ENCODE results near the gene SEPTIN12. TPM values are rescaled to one million over a fixed set of nuclear protein-coding genes. Genes with fewer than 3 reads are reported as not detected.

The SEPTIN12 gene
- polyA plus RNA-seq, 1 donor from 2014 or later: 1.8 TPM

- H3K4me3 ChIP-seq (ENCODE audit: low read length): no peak overlapping the region
These were observed 40.1 kb downstream of the SEPTIN12 start for GRCh38 chr16:4747906-4748681.

GRCh38 chr16:4746991-4747574, 41.1 kb downstream of the SEPTIN12 start:
- Histone ChIP-seq H2AFZ (ENCODE audit: low read depth, low read length) (no peak overlapping the region), H3K9me2 (ENCODE audit: insufficient read depth, low read length) (no peaks in the 10 kb centered on the region), H3K9ac (ENCODE audit: low read length) (no peak overlapping the region), H3K79me2 (replicated peaks; ENCODE audit: insufficient read depth, low read length) (no peaks in the 10 kb centered on the region), H3K4me3 (ENCODE audit: low read length) (no peak overlapping the region), H3K4me2 (ENCODE audit: low read length) (no peak overlapping the region), H3K36me3 (ENCODE audit: insufficient read depth, low read length) (no peaks in the 10 kb centered on the region), H3K9me3 (ENCODE audit: low read length) (no peaks in the 10 kb centered on the region), H4K20me1 (ENCODE audit: insufficient read depth) (no peaks in the 10 kb centered on the region), H3K27ac (ENCODE audit: low read length) (no peak overlapping the region), H3F3A (ENCODE audit: insufficient read depth, low read length, poor library complexity, severe bottlenecking) (no peaks in the 10 kb centered on the region), H3K27me3 (ENCODE audit: insufficient read depth, low read depth, low read length) (no peaks in the 10 kb centered on the region)
- no peak for TF ChIP-seq EP300 (conservative IDR thresholded peaks at IDR 0.05; ENCODE audit: poor library complexity, severe bottlenecking)
- no peak for TF ChIP-seq POLR2AphosphoS5 (IDR thresholded peaks at IDR 0.05)
- no peak for TF ChIP-seq EZH2 (IDR thresholded peaks at IDR 0.05; ENCODE audit: borderline replicate concordance, insufficient read depth, low read length, poor library complexity, severe bottlenecking)
- TF ChIP-seq CTCF (IDR thresholded peaks at IDR 0.05; ENCODE audit: poor library complexity, severe bottlenecking): no peak
- no peak for TF ChIP-seq RAD21 (conservative IDR thresholded peaks at IDR 0.05)

More at GRCh38 chr16:4747906-4748681, 40.1 kb downstream of the SEPTIN12 start:
- H3K27me3 ChIP-seq (ENCODE audit: insufficient read depth, low read depth, low read length): no peaks in the 10 kb centered on the region
- H3F3A ChIP-seq (ENCODE audit: insufficient read depth, low read length, poor library complexity, severe bottlenecking): no peaks in the 10 kb centered on the region
- no peaks in the 10 kb centered on the region for H3K36me3 ChIP-seq (ENCODE audit: insufficient read depth, low read length)
- no peak overlapping the region for H3K9ac ChIP-seq (ENCODE audit: low read length)
- H3K79me2 ChIP-seq (replicated peaks; ENCODE audit: insufficient read depth, low read length): no peaks in the 10 kb centered on the region
- no peaks in the 10 kb centered on the region for H4K20me1 ChIP-seq (ENCODE audit: insufficient read depth)
- no peak overlapping the region for H3K4me2 ChIP-seq (ENCODE audit: low read length)
- TF ChIP-seq REST (IDR thresholded peaks at IDR 0.05; ENCODE audit: borderline replicate concordance) (no peak), EP300 (conservative IDR thresholded peaks at IDR 0.05; ENCODE audit: poor library complexity, severe bottlenecking) (no peak), TAF1 (IDR thresholded peaks at IDR 0.05; ENCODE audit: low read depth) (no peak), SMC3 (conservative IDR thresholded peaks at IDR 0.05; ENCODE audit: poor library complexity) (no peak)
- no peak overlapping the region for H3K27ac ChIP-seq (ENCODE audit: low read length)
- H3K9me2 ChIP-seq (ENCODE audit: insufficient read depth, low read length): no peaks in the 10 kb centered on the region
- no peak overlapping the region for H2AFZ ChIP-seq (ENCODE audit: low read depth, low read length)
- no peaks in the 10 kb centered on the region for H3K9me3 ChIP-seq (ENCODE audit: low read length)

Data from neural cell (in vitro differentiated cells).